ENCODE results near the gene DNAH7. TPM values are rescaled to one million over a fixed set of nuclear protein-coding genes. Genes with fewer than 3 reads are reported as not detected.

The DNAH7 gene
- total and polyA plus RNA-seq, 2 of the 4 experiments (the other 2 are of a cell fraction) = 0.22 to 0.36 TPM

GRCh38 chr2:196108604-196109003 is 40.0 kb upstream of the DNAH7 start:
- no peak for ATAC-seq (ENCODE audit: low read depth)
- no peak for DNase-seq
- Histone ChIP-seq H3K23ac (ENCODE audit: low read depth, low read length) (no peak overlapping the region), H3K27ac (ENCODE audit: insufficient read depth, low read length) (no peak overlapping the region), H4K8ac (ENCODE audit: low read depth in 2 of 2, low read length in 2 of 2) (no peak overlapping the region), H4K5ac (ENCODE audit: low read depth, low read length) (no peak overlapping the region), H2AK9ac (replicated peaks; ENCODE audit: low read depth, low read length, poor library complexity) (no peak overlapping the region), H3K4me1 (ENCODE audit: control insufficient read depth, insufficient read depth, low read length) (peaks cover 6% of the 10 kb centered on the region), H2BK20ac (ENCODE audit: low read depth, low read length) (no peak overlapping the region), H2BK5ac (ENCODE audit: low read depth, low read length, poor library complexity, severe bottlenecking) (no peak overlapping the region), H3K9me3 (ENCODE audit: control insufficient read depth, insufficient read depth, low read length) (no peaks in the 10 kb centered on the region), H4K20me1 (ENCODE audit: insufficient read depth, low read length) (no peaks in the 10 kb centered on the region), H3K9ac (ENCODE audit: low read depth, low read length) (no peak overlapping the region), H3K9me1 (ENCODE audit: insufficient read depth, low read length) (no peaks in the 10 kb centered on the region), H3K4ac (ENCODE audit: low read depth, low read length) (no peak overlapping the region), H2AK5ac (ENCODE audit: low read depth, low read length) (no peak overlapping the region), H3K14ac (replicated peaks; ENCODE audit: low read depth, low read length) (no peak overlapping the region), H3K4me2 (ENCODE audit: low read depth, low read length) (no peak overlapping the region), H2AFZ (replicated peaks; ENCODE audit: low read length, poor library complexity) (no peak overlapping the region), H3K79me1 (ENCODE audit: low read depth in 1 of 2, low read length in 2 of 2) (no peaks in the 10 kb centered on the region), H3K27me3 (ENCODE audit: control insufficient read depth, insufficient read depth, low read length) (no peaks in the 10 kb centered on the region), H2BK15ac (ENCODE audit: low read depth, low read length) (no peak overlapping the region), H2BK120ac (ENCODE audit: low read depth, low read length) (no peak overlapping the region), H4K91ac (ENCODE audit: insufficient read depth, low read depth, low read length) (no peak overlapping the region), H3K18ac (ENCODE audit: low read depth, low read length) (no peak overlapping the region), H3K36me3 (ENCODE audit: control insufficient read depth, insufficient read depth, low read length) (no peaks in the 10 kb centered on the region), H3K4me3 (ENCODE audit: insufficient read depth, low read depth, low read length) (no peak overlapping the region), H3K56ac (ENCODE audit: extremely low read depth, insufficient read depth, low read length) (no peak overlapping the region)
- CTCF ChIA-PET = no interaction called here
- POLR2A ChIA-PET (ENCODE audit: unreplicated experiment) = interaction anchor here (0.6 kb wide), 1 partner anchor 549 kb away, joined by 3 read pairs; no protein-coding TSS in a partner anchor
- dilution Hi-C loops (cut with HindIII; ENCODE audit: low sequenced_read_pairs, unreplicated experiment) (no loop called here), intact Hi-C loops (cut with micrococcal nuclease) (no loop called here), in situ Hi-C loops (cut with MboI; ENCODE audit: low sequenced_read_pairs) (no loop called here)
- no TSS peak for BruUV-seq (replicated peaks)
- TF ChIP-seq RFX5 (IDR thresholded peaks at IDR 0.05; ENCODE audit: low read depth, low read length) = no peak
- no peak for TF ChIP-seq BHLHE40 (IDR thresholded peaks at IDR 0.05; ENCODE audit: low read depth, low read length)
- TF ChIP-seq MAFK (IDR thresholded peaks at IDR 0.05; ENCODE audit: low read depth, low read length) = no peak
- TF ChIP-seq, protein P1, sequence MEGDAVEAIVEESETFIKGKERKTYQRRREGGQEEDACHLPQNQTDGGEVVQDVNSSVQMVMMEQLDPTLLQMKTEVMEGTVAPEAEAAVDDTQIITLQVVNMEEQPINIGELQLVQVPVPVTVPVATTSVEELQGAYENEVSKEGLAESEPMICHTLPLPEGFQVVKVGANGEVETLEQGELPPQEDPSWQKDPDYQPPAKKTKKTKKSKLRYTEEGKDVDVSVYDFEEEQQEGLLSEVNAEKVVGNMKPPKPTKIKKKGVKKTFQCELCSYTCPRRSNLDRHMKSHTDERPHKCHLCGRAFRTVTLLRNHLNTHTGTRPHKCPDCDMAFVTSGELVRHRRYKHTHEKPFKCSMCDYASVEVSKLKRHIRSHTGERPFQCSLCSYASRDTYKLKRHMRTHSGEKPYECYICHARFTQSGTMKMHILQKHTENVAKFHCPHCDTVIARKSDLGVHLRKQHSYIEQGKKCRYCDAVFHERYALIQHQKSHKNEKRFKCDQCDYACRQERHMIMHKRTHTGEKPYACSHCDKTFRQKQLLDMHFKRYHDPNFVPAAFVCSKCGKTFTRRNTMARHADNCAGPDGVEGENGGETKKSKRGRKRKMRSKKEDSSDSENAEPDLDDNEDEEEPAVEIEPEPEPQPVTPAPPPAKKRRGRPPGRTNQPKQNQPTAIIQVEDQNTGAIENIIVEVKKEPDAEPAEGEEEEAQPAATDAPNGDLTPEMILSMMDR (conservative IDR thresholded peaks at IDR 0.05; ENCODE audit: low read depth, low read length) = no peak
- TF ChIP-seq, protein P2, sequence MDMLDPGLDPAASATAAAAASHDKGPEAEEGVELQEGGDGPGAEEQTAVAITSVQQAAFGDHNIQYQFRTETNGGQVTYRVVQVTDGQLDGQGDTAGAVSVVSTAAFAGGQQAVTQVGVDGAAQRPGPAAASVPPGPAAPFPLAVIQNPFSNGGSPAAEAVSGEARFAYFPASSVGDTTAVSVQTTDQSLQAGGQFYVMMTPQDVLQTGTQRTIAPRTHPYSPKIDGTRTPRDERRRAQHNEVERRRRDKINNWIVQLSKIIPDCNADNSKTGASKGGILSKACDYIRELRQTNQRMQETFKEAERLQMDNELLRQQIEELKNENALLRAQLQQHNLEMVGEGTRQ (IDR thresholded peaks at IDR 0.05; ENCODE audit: low read depth, low read length) = no peak
- WGBS, 2 experiments (ENCODE audit: extremely low coverage in 2 of 2, insufficient read length in 1 of 2) = no CpG with 5 or more reads among the region's 1 CpG

Measured in IMR-90 (cell line).